ENCODE results near the gene SMAD9. TPM values are rescaled to one million over a fixed set of nuclear protein-coding genes. Genes with fewer than 3 reads are reported as not detected.
"Not testable (repeated sequence)": the region's sequence is repeated elsewhere in the genome, so short reads cannot be mapped to it uniquely, and the experiment has no call there.

The SMAD9 gene
- total RNA-seq, 2 experiments from 2014 or later, result not detected

DNA sequence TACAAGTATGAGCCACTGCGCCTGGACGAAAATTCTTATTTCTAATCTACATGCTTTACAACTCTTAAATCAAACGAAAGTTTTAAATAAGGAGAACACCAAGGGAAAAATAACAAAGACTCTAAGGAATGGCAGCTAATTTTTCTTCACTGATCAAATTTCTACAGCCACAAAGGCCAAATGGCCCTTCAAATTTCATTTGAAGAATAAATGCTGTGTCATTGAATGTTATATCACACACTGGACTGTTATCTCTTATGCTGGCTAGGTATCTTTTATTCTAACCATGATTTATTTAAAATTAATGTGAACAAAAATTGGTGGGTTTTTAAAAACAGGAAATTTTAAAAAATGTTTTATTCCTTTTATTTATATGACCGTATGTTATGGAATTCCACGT lies 14.1 kb downstream of the SMAD9 start:
- Mint-ChIP-seq H3K4me3 (no peak overlapping the region), H3K4me1 (ENCODE audit: low read depth) (no peaks in the 10 kb centered on the region), H3K9me3 (ENCODE audit: insufficient read depth) (no peaks in the 10 kb centered on the region), H3K36me3 (ENCODE audit: low read depth) (no peaks in the 10 kb centered on the region), H3K27ac (no peak overlapping the region), H3K27me3 (ENCODE audit: low read depth) (peaks cover 12% of the 10 kb centered on the region)
- no peak for ATAC-seq
- POLR2A ChIA-PET, result no interaction called here
- DNase-seq, result no peak
- CTCF ChIA-PET, result no interaction called here

DNA sequence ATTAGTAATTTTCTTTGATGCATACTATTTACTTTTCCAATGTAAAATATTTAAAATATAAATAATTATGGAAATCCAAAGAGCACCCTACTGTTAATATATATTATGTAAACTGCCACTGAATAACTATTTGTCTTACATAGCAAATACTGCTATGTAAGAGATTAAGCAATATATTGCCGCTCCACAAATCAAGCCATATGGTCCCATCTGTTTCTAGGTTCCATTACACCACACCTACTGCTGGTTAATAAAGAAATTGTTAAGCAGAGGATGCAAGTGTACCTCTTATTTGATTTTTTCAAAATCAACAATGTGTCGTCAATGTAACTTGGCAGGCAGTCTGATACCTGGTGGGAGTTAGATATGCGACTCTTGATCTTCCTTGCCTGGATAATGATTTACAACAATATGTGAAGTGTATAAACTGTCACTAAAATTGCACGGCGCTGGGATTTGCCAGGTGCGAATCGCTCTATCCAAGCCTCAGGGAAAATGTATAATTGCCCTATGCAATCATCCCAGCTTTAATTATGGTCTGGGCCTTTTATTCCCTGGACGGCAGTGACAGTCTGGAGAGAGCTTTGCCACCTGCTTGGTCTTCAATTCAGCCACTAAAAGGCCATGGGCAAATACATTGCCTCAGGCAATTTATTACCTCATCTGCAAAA lies 16.0 kb downstream of the SMAD9 start:
- Mint-ChIP-seq H3K27ac (no peak overlapping the region), H3K4me1 (ENCODE audit: low read depth) (no peaks in the 10 kb centered on the region), H3K36me3 (ENCODE audit: low read depth) (no peaks in the 10 kb centered on the region), H3K9me3 (ENCODE audit: insufficient read depth) (no peaks in the 10 kb centered on the region), H3K27me3 (ENCODE audit: low read depth) (peaks cover 22% of the 10 kb centered on the region), H3K4me3 (no peak overlapping the region)
- ChIA-PET CTCF (no interaction called here), POLR2A (interaction anchor here (0.7 kb wide), 1 partner anchor 32 kb away, joined by 3 read pairs; no protein-coding TSS in a partner anchor)
- ATAC-seq (no peak), DNase-seq (no peak)

DNA sequence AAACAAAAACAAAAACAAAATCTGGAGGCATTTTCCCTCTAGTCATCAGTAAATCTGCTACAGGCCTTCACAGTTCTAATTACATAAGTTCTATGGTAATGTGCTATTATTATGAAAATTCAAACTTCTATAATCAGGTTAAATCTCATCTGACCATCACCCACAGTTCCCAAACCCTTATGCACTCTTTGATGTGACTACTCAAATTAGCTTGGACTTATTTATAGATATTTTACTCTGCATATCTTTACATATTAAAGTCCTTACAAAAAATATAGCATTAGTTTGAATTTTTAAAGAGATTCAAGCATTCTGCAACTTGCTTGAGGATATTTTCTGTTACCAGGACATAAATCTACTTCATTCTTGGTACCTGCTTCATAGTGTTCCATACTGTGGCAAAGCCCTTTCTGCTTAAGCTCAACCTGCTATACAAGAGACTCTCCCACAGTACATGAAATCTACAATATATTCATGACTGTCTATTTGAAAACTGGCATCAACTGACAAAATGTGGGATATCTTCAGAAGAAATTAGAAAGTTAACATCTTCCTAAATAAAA lies 22.9 kb downstream of the SMAD9 start:
- ChIA-PET POLR2A (no interaction called here), CTCF (no interaction called here)
- Mint-ChIP-seq H3K4me1 (ENCODE audit: low read depth) (no peaks in the 10 kb centered on the region), H3K9me3 (ENCODE audit: insufficient read depth) (no peaks in the 10 kb centered on the region), H3K27ac (no peak overlapping the region), H3K27me3 (ENCODE audit: low read depth) (peaks cover 27% of the 10 kb centered on the region), H3K36me3 (ENCODE audit: low read depth) (no peaks in the 10 kb centered on the region), H3K4me3 (no peak overlapping the region)
- no peak for ATAC-seq
- DNase-seq, result no peak

DNA sequence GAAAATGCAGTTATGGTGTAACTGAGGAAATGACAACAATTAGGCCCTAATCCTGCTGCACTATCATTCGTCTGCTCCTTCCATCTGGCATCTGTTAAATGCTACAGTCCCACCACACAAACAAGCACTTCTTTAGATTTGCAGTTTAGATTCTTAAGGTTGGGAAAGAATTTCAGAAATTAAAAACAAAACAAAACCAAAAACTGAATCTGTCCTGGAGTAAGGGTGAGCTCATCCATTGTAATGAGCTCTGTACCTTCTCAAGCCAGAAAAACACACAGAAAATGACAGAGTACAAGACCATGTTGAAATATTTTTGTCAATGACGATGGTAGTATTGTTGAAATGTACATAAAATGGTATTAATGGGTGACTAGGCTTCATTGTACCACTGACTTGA lies 28.3 kb downstream of the SMAD9 start:
- Mint-ChIP-seq H3K36me3 (ENCODE audit: low read depth) (no peaks in the 10 kb centered on the region), H3K27me3 (ENCODE audit: low read depth) (peaks cover 21% of the 10 kb centered on the region), H3K4me3 (no peak overlapping the region), H3K27ac (no peak overlapping the region), H3K4me1 (ENCODE audit: low read depth) (no peaks in the 10 kb centered on the region), H3K9me3 (ENCODE audit: insufficient read depth) (no peaks in the 10 kb centered on the region)
- ChIA-PET CTCF (interaction anchor here (0.7 kb wide), 1 partner anchor 157 kb away, joined by 3 read pairs; no protein-coding TSS in a partner anchor), POLR2A (no interaction called here)
- ATAC-seq (no peak), DNase-seq (no peak)

DNA sequence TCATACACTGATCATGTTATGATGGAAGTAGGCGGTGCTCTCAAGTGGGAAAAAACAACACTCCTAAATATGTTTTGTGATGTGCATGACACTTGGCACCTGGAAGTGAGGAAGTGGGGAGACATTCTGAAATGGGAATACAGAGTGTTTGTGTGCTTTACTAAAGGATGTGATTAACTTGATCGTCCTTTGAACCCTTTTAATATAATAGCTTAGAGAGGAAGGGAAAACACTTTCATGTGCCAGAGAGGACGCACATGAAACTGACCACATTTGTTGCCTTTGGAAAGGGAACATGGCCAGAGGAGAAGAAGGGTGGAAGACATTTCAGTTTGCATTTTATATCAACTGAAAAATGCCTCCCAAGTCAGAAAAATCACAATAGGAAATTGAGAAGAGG lies 31.4 kb downstream of the SMAD9 start:
- no peaks in the 10 kb centered on the region for H3K4me1 Mint-ChIP-seq (ENCODE audit: low read depth)
- ChIA-PET CTCF (no interaction called here), POLR2A (no interaction called here)
- no peak overlapping the region for H3K27ac Mint-ChIP-seq
- DNase-seq, result no peak
- H3K4me3 Mint-ChIP-seq, result no peak overlapping the region
- no peak for ATAC-seq
- peaks cover 16% of the 10 kb centered on the region for H3K27me3 Mint-ChIP-seq (ENCODE audit: low read depth)
- no peaks in the 10 kb centered on the region for H3K36me3 Mint-ChIP-seq (ENCODE audit: low read depth)
- H3K9me3 Mint-ChIP-seq (ENCODE audit: insufficient read depth), result no peaks in the 10 kb centered on the region

DNA sequence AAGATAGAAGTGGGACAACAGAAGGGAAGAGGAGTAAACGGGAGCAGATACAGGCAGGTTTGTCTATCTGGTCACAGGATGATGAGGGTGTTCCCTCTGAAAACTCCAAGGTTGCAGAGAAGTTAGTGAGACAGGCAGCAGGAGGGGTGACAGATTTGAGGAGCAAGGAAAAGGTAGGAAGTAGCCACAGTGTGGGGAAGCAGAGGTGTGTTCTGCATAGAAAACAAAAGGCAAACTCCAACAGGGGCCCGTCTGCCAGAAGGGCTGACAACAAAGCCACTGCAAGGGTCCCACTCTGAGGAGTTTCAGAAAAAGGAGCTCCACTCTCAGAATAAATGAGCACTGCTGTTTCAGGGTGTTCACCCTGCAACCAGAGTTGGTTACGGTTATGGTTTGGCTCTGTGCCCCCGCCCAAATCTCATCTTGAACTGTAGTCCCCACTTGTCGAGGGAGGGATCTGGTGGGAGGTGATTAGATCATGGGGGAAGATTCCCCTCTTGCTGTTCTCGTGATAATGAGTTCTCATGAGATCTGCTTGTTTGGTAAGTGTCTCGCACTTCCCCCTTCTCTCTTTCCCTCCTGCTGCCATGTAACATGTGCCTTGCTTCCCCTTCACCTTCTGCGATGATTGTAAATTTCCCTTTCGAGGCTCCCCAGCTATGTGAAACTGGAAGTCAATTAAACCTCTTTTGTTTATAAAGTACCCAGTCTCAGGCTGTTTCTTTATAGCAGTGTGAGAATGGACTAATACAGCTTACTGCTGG lies 32.1 kb downstream of the SMAD9 start:
- Mint-ChIP-seq H3K9me3 (ENCODE audit: insufficient read depth) (no peaks in the 10 kb centered on the region), H3K36me3 (ENCODE audit: low read depth) (no peaks in the 10 kb centered on the region), H3K27me3 (ENCODE audit: low read depth) (peaks cover 16% of the 10 kb centered on the region), H3K4me3 (no peak overlapping the region), H3K27ac (no peak overlapping the region), H3K4me1 (ENCODE audit: low read depth) (no peaks in the 10 kb centered on the region)
- ATAC-seq, result no peak
- ChIA-PET CTCF (no interaction called here), POLR2A (no interaction called here)
- DNase-seq, result no peak

DNA sequence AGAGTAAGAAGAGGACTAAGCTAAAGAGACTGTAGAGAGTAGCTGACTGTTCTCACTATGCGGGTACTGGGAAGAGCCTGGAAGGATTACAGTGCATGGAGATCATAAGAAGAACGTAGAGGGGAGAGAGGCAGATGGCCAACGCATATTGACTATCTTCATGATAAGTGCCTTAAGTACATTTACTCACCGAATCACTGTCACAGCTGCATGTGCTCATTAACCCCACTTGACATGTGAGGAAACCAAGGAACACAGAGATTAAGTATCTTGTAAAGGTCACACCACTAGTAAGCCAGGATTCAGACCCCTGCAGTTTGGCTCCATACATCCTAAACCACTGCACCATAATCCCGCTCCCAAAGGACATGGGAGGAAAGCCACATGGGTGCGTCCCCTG lies 34.1 kb downstream of the SMAD9 start:
- CTCF ChIA-PET, result interaction anchor here (1.3 kb wide), 1 partner anchor 9 kb away, joined by 4 read pairs; no protein-coding TSS in a partner anchor
- DNase-seq (no peak), ATAC-seq (no peak)
- Mint-ChIP-seq H3K4me3 (no peak overlapping the region), H3K4me1 (ENCODE audit: low read depth) (no peaks in the 10 kb centered on the region), H3K27me3 (ENCODE audit: low read depth) (peaks cover 14% of the 10 kb centered on the region), H3K9me3 (ENCODE audit: insufficient read depth) (no peaks in the 10 kb centered on the region), H3K27ac (no peak overlapping the region), H3K36me3 (ENCODE audit: low read depth) (no peaks in the 10 kb centered on the region)
- POLR2A ChIA-PET, result no interaction called here

DNA sequence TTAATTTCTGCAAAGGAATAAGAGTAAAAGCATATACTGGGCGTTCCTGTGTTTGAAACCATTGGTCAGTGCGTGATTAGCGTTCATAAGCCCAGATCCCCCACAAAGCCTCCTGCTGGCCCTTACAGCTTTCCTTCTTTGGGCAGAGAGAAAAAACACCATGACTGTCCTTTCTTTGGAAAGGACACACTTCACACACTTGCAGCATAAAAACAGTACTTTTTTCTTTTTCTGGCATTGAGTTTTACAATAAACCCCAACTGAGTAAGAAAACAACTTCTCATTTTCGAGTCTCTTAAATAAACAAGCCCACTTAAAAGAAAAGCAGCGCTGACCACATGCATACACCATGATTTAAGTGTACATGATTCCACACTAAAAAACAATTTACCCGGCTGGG lies 35.8 kb downstream of the SMAD9 start:
- CTCF ChIA-PET, result no interaction called here

DNA sequence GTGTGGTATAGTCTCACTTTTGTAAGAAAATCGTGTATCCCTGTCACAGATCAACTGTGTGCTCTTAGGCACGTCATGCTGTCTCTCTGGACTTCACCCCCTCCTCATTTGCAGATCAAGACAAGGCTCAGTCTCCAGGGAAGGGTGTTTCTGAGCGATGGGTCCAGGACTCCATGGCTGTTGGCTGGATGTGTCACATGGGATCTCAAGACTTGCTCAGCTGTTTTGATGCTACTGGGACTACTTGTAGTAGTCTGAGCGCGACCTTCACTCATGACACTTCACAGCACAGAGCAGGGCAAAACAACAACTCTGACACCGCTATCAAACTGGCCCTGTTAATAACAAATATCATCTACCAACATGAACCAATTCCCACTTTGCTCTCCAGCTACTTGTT lies 36.2 kb downstream of the SMAD9 start:
- ATAC-seq, result no peak
- H3K36me3 Mint-ChIP-seq (ENCODE audit: low read depth), result no peaks in the 10 kb centered on the region
- POLR2A ChIA-PET, result no interaction called here

More for the DNA sequence above, 35.8 kb downstream of the SMAD9 start:
- no peak for DNase-seq
- Mint-ChIP-seq H3K27me3 (ENCODE audit: low read depth) (peaks cover 13% of the 10 kb centered on the region), H3K27ac (no peak overlapping the region), H3K4me3 (no peak overlapping the region), H3K4me1 (ENCODE audit: low read depth) (no peaks in the 10 kb centered on the region), H3K9me3 (ENCODE audit: insufficient read depth) (no peaks in the 10 kb centered on the region), H3K36me3 (ENCODE audit: low read depth) (no peaks in the 10 kb centered on the region)
- POLR2A ChIA-PET, result no interaction called here
- ATAC-seq, result no peak

DNA sequence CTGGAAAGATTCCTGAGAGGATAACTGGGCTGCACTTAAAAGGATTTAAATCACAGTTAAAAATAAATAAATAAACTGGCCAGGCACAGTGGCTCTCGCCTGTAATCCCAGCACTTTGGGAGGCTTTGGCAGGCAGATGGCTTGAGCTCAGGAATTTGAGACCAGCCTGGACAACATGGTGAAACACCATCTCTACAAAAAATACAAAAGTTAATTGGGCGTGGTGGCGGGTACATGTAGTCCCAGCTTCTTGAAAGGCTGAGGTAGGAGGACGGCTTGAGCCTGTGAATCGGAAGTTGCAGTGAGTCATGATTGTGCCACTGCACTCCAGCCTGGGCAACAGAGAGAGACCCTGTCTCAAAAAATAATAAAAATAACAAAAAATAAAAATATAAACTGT lies 36.6 kb downstream of the SMAD9 start:
- CTCF ChIA-PET; ATAC-seq; H3K4me1 Mint-ChIP-seq (ENCODE audit: low read depth); H3K4me3 Mint-ChIP-seq; DNase-seq; POLR2A ChIA-PET; H3K36me3 Mint-ChIP-seq (ENCODE audit: low read depth); H3K9me3 Mint-ChIP-seq (ENCODE audit: insufficient read depth); H3K27ac Mint-ChIP-seq: not testable (repeated sequence)
- peaks cover 11% of the 10 kb centered on the region for H3K27me3 Mint-ChIP-seq (ENCODE audit: low read depth)

More for the DNA sequence above, 36.2 kb downstream of the SMAD9 start:
- Mint-ChIP-seq H3K27me3 (ENCODE audit: low read depth) (peaks cover 13% of the 10 kb centered on the region), H3K4me1 (ENCODE audit: low read depth) (no peaks in the 10 kb centered on the region), H3K9me3 (ENCODE audit: insufficient read depth) (no peaks in the 10 kb centered on the region), H3K4me3 (no peak overlapping the region), H3K27ac (no peak overlapping the region)
- CTCF ChIA-PET, result no interaction called here
- no peak for DNase-seq

DNA sequence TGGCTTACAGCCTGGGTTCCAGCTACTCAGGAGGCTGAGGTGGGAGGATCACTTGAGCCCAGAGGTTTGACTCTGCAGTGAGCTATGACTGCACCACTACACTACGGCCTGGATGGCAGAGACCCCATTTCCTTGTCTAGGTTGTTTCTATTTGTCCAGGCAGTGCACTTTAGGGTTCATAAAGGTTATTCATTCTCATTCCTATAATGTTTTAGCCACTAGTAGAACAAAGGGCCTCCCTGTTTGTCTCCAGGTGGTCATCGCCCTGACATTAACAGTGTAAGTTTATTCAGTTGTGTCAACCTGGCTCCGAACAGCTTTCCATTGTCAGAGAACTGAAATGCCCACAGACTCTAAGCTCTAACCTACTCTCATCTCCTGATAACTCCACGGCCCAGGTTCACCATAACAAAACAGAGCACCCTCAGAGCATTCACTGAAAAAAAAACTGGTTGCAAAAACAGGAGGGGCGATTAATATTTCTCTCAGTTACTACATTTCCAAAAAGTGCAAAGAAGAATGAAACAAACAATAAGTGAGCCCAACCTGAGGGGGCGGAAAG lies 37.1 kb downstream of the SMAD9 start:
- Mint-ChIP-seq H3K4me1 (ENCODE audit: low read depth) (no peaks in the 10 kb centered on the region), H3K27ac (no peak overlapping the region), H3K9me3 (ENCODE audit: insufficient read depth) (no peaks in the 10 kb centered on the region), H3K27me3 (ENCODE audit: low read depth) (peaks cover 11% of the 10 kb centered on the region), H3K36me3 (ENCODE audit: low read depth) (no peaks in the 10 kb centered on the region), H3K4me3 (no peak overlapping the region)
- ATAC-seq (no peak), DNase-seq (no peak)
- POLR2A ChIA-PET, result no interaction called here
- CTCF ChIA-PET, result no interaction called here

DNA sequence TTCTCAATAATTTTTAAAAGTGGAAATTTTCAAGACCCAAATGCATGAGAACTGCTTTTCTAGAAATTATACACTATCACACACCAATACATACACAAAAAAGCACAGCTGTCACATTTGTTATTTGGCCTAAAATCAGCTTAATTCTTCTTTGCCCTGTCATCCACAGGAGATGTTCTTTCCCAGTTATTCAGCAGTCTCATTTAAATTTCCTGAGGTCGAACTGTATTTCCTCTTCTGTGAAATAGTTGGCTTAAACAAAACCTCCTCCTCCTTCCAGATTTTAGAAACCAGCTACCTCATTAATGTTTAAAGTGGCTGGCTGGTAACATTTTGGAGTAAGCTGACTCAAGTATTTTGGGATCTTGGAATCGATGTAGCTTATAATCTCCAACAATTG lies 39.1 kb downstream of the SMAD9 start:
- ChIA-PET POLR2A (no interaction called here), CTCF (no interaction called here)
- H3K9me3 Mint-ChIP-seq (ENCODE audit: insufficient read depth), result no peaks in the 10 kb centered on the region
- H3K36me3 Mint-ChIP-seq (ENCODE audit: low read depth), result no peaks in the 10 kb centered on the region
- peaks cover 7% of the 10 kb centered on the region for H3K27me3 Mint-ChIP-seq (ENCODE audit: low read depth)
- no peak for DNase-seq
- ATAC-seq, result no peak
- no peaks in the 10 kb centered on the region for H3K4me1 Mint-ChIP-seq (ENCODE audit: low read depth)
- no peak overlapping the region for H3K27ac Mint-ChIP-seq
- no peak overlapping the region for H3K4me3 Mint-ChIP-seq
